ENCODE measurements around the gene CTNNBL1.

CTNNBL1 gene

GRCh38 chr20:37878835-37879599 lies 185.2 kb downstream of the CTNNBL1 start:
- no peak for DNase-seq (ENCODE audit: low read depth)

GRCh38 chr20:37879843-37880242 lies 186.0 kb downstream of the CTNNBL1 start:
- DNase-seq (ENCODE audit: low read depth), result no peak

GRCh38 chr20:37880726-37881591 lies 187.1 kb downstream of the CTNNBL1 start:
- DNase-seq (ENCODE audit: low read depth), result no peak

GRCh38 chr20:37881601-37882343 lies 187.9 kb downstream of the CTNNBL1 start:
- no peak for DNase-seq (ENCODE audit: low read depth)

GRCh38 chr20:37882961-37883712 lies 189.3 kb downstream of the CTNNBL1 start:
- no peak for DNase-seq (ENCODE audit: low read depth)

GRCh38 chr20:37885042-37885441 lies 191.2 kb downstream of the CTNNBL1 start:
- DNase-seq (ENCODE audit: low read depth), result no peak

- DNase-seq (ENCODE audit: low read depth), result no peak
Observed at GRCh38 chr20:37885593-37886503, 192.0 kb downstream of the CTNNBL1 start.

GRCh38 chr20:37886851-37887297 lies 193.0 kb downstream of the CTNNBL1 start:
- no peak for DNase-seq (ENCODE audit: low read depth)

- no peak for DNase-seq (ENCODE audit: low read depth)
Observed at GRCh38 chr20:37888641-37889040, 194.8 kb downstream of the CTNNBL1 start.

- no peak for DNase-seq (ENCODE audit: low read depth)
Observed at GRCh38 chr20:37890108-37890507, 196.3 kb downstream of the CTNNBL1 start.

- no peak for DNase-seq (ENCODE audit: low read depth)
Observed at GRCh38 chr20:37890643-37891042, 196.8 kb downstream of the CTNNBL1 start.

- no peak for DNase-seq (ENCODE audit: low read depth)
Observed at GRCh38 chr20:37892001-37892400, 198.2 kb downstream of the CTNNBL1 start.

GRCh38 chr20:37893566-37894241 lies 199.9 kb downstream of the CTNNBL1 start:
- DNase-seq (ENCODE audit: low read depth), result no peak

- no peak for DNase-seq (ENCODE audit: low read depth)
Observed at GRCh38 chr20:37894454-37894853, 200.6 kb downstream of the CTNNBL1 start.

GRCh38 chr20:37895166-37895565 lies 201.3 kb downstream of the CTNNBL1 start:
- DNase-seq (ENCODE audit: low read depth), result no peak

- no peak for DNase-seq (ENCODE audit: low read depth)
Observed at GRCh38 chr20:37896932-37897548, 203.2 kb downstream of the CTNNBL1 start.

- DNase-seq (ENCODE audit: low read depth), result no peak
Observed at GRCh38 chr20:37898233-37899104, 204.6 kb downstream of the CTNNBL1 start.

Measured in HS-27A (cell line).